Heart left ventricle (tissue), 13 donors: Measurements from ENCODE around the gene ZBTB7C.

ENCODE experiments used
- CTCF ChIP-seq, 12 donors: fragments of 200-600 bp; sonication (generic) in 4 of 12; IDR thresholded peaks; one replicate each; pipeline versions ENCODE4 v1.5.0 to v1.8.0; 2018 to 2022; ENCODE audit warnings: antibody characterized with exemption in 12 of 12, mild to moderate bottlenecking in 5 of 12
- POLR2A ChIP-seq, 2 donors: fragments of 450-650 bp; IDR thresholded peaks; one replicate each; pipeline ENCODE4 v1.6.1; 2017; ENCODE audit warnings: antibody characterized with exemption in 2 of 2, mild to moderate bottlenecking in 2 of 2, moderate library complexity in 2 of 2
- donor health status: ischemic (EF 13 %, LVEDD 7.1; RV severe dilation, severe dysfunction).
- donor health status: DM: no; HTN: yes; CAD: no.
- donor health status: DM: no; HTN: no; CAD: no.
- donor health status: ischemic (EF 25% LVEDD 6.9; RV normal size, moderate dysfunction).
- donor health status: ischemic (EF 25% LVEDD 5.7; RV mildly dilated, moderate dysfunction).
- donor health status: ischemic (EF 35%, LVEDD 5.7; RV mildly dilated, moderate dysfunction).
- donor health status: nonischemic (EF 11% LVEDD 7.7; RV severe dilation, severe dysfunction).
- donor health status: DM: yes; HTN: yes; CAD: no.
- donor health status: PGD.
- donor health status: ischemic (EF 29% LVEDD 5.4; RV normal size, mild dysfunction).
- donor health status: nonischemic (EF 23%, LVEDD 6.1; RV moderate dilation, normal function).

- TF ChIP-seq POLR2A (IDR thresholded peaks at IDR 0.05) (no peak), CTCF (IDR thresholded peaks at IDR 0.05) (no peak)
Observed at GRCh38 chr18:48338915-48339314, 70.3 kb downstream of the ZBTB7C start.
